ENCODE results near the gene SPEF1.

DNA sequence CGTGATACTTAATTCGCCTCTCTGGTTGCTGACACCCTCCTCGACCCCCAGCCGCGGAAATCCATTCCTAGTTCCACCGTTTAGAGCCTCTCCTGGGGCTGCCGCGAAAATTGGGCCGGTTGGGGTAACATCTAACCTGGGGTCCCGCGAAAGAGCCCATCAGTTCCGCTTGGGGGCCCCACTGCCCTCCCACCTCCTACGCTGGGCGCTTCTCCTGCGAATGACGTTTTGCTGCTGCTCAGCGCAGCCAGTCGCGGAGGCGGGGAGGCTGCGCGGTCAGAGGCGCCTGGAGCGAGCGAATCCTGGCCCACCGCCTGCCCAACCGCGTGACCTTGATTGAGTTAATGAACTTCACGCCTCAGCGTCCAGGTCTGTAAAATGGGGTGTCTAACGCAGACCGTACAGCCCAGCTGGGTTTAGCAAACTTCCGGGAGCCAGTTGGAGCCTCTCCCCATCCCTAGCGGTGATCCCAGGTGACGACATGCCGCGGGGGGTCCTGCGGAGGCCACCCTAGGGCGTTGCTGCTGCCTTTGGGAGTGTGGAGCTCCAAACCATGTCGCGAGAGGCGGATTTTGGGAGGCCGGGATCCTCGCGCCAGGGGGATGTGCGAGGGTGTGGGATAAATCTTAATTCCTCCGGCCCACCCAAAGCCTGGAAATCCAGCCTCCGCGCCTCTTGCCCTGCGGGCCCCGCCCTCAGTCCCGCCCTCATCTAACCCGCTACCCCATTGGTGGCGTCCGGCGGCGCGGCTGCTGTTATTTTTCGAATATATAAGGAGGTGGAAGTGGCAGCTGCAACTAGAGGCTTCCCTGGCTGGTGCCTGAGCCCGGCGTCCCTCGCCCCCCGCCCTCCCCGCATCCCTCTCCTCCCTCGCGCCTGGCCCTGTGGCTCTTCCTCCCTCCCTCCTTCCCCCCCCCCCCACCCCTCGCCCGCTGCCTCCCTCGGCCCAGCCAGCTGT, 14.5 kb upstream of the SPEF1 start, which contains the start of gene CDC25B:
- TF ChIP-seq POLR2A (IDR thresholded peaks at IDR 0.05) (peak; percentile 45), CTCF (IDR thresholded peaks at IDR 0.05) (peak; percentile 49 to 95 (median 58)), EP300 (IDR thresholded peaks at IDR 0.05; ENCODE audit: low read depth) (no peak), POLR2AphosphoS5 (IDR thresholded peaks at IDR 0.05) (peak; percentile 65 to 71 (median 67))
